HG02852 (cell line): ENCODE data around the gene RPS15.
"Not testable (repeated sequence)": the region's sequence is repeated elsewhere in the genome, so short reads cannot be mapped to it uniquely, and the experiment has no call there.

Experiments
- ATAC-seq: cut with Tn5 transposase; IDR thresholded peaks from one replicate; pipeline ENCODE4 v1.9.1; 2021; ENCODE audit warnings: mild to moderate bottlenecking, moderate library complexity; ENCODE audit not compliant: unreplicated experiment

RPS15 gene

DNA sequence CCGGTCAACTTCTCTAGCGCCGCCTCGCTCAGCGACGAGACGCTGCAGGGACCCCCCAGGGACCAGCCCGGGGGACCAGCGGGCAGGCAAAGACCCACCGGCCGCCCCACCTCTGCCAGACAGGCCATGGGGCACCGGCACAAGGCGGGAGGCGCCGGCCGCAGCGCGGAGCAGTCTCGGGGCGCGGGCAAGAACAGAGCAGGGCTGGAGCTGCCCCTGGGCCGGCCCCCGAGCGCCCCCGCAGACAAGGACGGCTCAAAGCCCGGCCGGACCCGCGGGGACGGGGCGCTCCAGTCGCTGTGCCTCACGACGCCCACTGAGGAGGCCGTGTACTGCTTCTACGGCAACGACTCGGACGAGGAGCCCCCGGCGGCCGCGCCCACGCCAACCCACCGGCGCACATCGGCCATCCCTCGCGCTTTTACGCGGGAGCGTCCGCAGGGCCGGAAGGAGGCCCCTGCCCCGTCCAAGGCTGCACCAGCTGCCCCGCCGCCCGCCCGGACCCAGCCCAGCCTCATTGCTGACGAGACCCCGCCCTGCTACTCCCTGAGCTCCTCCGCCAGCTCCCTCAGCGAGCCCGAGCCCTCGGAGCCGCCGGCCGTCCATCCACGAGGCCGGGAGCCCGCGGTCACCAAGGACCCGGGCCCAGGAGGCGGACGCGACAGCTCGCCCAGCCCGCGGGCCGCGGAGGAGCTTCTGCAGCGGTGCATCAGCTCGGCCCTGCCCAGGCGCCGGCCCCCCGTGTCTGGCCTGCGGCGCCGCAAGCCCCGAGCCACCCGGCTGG is 29.5 kb downstream of the RPS15 start:
- no peak for ATAC-seq

DNA sequence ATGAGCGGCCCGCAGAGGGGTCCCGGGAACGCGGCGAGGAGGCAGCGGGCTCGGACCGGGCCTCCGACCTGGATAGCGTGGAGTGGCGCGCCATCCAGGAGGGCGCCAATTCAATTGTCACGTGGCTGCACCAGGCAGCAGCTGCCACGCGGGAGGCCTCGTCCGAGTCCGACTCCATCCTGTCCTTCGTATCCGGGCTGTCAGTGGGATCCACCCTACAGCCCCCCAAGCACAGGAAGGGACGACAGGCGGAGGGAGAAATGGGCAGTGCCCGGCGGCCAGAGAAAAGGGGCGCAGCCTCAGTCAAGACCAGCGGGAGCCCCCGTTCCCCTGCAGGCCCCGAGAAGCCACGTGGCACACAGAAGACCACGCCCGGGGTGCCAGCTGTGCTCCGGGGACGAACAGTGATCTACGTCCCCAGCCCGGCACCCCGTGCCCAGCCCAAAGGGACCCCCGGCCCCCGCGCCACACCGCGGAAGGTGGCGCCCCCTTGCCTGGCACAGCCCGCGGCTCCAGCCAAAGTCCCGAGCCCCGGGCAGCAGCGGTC is 30.2 kb downstream of the RPS15 start:
- no peak for ATAC-seq

DNA sequence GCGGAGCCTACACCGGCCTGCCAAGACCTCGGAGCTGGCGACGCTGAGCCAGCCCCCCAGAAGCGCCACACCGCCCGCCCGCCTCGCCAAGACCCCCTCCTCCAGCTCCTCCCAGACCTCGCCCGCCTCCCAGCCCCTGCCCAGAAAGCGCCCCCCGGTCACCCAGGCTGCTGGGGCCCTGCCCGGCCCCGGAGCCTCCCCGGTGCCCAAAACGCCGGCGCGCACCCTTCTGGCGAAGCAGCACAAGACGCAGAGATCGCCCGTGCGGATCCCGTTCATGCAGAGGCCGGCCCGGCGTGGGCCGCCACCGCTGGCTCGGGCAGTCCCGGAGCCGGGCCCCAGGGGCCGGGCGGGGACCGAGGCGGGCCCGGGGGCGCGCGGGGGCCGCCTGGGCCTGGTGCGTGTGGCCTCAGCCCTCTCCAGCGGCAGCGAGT is 30.6 kb downstream of the RPS15 start:
- no peak for ATAC-seq

DNA sequence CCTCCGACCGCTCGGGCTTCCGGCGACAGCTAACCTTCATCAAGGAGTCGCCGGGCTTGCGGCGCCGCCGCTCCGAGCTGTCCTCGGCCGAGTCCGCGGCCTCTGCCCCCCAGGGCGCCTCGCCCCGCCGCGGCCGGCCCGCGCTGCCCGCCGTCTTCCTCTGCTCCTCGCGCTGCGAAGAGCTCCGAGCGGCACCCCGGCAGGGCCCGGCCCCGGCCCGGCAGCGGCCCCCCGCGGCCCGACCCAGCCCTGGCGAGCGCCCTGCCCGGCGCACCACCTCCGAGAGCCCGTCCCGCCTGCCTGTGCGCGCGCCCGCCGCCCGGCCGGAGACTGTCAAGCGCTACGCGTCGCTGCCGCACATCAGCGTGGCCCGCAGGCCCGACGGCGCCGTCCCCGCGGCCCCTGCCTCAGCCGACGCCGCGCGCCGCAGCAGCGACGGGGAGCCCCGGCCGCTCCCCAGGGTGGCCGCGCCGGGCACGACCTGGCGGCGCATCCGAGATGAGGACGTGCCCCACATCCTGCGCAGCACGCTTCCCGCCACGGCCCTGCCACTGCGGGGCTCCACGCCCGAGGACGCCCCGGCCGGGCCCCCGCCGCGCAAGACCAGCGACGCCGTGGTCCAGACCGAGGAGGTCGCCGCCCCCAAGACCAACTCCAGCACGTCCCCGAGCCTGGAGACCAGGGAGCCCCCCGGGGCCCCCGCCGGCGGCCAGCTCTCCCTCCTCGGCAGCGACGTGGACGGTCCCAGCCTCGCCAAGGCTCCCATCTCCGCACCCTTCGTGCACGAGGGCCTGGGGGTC is 31.3 kb downstream of the RPS15 start:
- ATAC-seq, result no peak

DNA sequence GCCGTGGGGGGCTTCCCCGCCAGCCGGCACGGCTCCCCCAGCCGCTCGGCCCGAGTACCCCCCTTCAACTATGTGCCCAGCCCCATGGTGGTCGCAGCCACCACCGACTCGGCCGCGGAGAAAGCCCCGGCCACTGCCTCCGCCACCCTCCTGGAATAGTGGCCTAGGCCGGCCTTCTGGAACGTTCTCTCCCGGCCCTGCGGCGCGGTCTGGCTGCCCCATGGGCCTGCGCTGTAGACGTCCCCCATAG is 31.8 kb downstream of the RPS15 start:
- no peak for ATAC-seq

DNA sequence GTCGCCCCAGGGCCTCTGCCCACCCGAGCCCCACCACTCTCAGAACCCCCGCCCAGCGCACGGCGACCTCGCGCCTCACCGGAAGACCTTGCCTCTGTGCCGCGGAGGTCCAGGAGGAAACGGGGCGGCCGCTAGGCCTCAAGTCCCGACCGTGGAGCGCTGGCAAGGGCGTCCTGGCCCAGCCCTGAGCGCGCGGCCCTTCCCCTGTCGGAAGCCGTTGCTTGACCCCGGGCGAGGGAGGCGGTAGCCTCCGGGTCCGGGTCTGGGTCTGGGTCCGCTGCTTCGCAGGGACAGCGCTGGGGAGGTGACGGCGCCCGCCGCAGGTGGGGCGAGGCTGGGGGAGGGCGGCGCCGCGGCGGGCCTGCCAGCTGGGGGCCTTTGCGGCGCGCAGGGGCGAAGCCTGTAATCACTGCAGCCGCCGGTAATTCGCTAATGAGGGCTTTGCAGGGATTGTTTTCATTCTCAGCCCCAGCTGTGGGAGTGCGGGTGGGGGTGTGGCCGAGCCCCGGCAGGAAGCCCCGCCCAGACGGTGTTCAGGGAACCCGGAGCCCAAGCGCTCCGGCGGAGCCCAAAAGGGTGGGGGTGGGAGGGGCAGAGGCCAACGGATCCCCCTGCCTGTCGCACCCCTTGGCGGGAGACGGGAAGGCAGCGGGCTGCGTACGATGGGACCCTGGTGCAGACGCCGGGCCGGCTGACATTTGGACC is 32.3 kb downstream of the RPS15 start:
- no peak for ATAC-seq

DNA sequence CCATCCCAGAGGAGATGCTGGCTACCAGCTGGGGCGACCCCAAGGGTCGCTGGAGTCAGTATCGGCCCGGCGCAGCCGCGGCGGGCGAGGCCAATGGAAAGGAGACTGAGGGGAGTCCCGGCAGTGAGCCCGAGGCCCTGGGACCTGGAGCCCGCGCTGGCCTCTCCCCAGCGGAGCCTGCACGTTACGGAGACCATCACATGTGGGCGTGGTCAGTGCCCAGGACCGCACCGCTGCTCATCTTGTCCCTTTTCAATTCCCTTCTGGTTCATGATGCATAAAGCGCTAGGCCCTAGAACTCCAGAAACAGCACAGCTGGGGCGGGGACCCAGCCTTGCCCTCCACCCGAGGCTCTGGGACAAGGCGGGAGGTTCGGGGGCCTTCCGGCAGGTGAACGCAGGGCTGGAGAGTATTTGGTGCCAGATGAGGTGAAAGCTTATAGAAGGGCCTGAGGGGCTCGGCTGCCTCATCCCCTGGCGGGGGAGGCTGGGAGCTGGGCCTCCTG is 32.9 kb downstream of the RPS15 start:
- ATAC-seq, result no peak

DNA sequence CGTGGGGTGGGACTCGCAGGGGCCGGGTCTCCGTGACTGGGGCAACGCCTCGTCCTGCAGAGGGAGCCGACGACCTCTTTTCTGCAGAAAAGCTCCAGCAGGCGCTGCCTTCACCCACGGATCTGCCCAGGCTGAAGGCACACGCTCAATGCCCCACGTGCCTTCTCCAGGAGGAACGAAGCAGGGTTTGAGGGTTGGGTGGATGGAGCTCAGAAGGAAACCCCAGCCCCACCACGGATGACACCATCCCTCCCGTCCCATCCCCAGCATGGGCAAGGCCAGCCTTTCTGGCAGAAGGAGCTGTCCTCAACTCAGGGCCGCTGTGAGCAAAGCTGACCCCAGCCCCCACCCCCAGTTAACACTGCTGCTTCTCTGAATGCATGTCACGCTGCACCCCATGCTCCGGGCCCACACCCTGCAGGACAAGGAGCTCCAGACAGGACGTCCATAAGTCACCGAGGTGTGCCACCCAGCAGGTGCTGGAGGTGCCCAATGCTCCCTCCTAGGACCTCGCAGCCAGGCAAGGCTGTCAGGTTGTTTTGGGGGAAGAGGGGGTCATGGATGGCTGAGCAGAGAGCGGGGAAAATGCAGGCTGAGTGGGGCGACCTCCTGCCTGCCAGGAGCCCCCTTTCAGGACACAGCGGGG is 33.4 kb downstream of the RPS15 start:
- no peak for ATAC-seq

DNA sequence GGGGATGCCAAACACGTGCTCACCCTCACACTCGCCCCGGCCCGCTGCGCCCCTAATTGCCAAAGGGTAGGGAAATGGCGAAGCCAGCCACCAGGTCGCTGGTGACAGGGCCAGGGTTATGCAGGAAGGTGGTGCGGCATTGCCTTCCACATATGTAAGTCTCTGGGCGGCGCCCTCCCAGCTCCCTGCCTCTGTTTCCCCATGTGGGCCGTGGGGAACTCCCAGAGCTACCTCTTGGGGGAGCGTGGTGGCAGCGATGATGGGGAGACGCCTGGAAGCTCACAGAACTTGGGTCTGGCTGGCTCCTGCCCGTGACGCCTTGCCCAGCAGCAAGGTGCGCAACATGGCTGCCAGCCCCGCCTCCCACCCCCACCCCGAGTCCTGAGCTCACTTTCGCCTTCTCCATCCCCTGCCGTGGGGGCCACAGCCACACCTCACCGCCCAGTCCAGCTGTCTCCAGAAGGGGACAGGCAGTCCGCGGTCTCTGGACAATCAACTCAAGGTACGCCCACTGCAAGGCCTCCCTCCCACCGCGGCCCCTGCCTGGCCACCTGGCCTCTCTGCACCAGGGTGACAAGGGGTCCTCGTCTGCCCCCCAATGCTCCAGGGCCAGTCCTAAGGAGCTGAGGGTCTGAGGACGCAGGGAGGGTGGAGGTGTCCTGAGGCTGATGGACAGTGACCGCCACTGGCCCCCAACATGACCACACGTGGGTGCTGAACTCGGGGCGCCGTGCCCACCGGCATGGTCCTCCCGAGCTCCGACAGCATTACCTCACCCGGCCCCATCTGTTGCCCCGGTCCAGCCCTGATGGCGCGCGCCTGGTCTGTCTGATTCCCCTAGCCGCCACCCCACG is 34.3 kb downstream of the RPS15 start:
- no peak for ATAC-seq

DNA sequence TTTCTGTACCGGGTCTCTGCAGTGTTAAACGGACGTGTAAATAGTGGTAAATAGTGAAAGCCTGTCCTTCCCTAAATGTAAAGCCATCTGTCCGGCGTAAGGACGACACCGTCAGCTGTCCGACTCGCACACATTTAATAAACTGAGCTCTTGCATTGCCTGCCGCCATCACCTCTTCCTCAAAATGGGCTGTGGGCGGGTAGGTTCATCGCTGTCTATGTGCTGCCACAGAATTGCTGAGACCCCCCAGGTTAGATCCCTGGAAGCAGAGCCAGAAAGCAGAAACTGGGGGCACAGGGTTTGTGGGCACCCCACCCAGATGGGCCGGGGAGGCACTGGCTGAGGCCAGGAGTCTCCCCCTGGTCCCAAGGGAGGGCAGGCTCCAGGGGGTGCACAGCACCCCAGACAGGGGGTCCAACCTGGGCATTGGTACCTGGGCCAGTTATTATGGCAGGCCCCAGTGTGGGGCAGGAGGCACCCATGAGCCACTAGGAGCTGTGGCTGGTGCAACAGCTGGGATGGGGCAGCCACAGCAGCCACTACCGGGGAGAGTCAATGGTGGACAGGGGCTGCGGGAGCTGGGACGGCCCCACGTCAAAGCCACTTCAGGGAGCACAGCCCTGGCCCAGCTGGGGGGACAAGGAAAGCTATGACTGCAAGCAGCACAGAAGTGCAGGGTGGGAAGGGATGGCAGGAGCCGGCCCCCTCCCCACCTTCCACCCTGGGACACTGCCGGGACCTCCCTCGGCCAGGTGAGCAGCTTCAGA is 35.1 kb downstream of the RPS15 start:
- no peak for ATAC-seq

DNA sequence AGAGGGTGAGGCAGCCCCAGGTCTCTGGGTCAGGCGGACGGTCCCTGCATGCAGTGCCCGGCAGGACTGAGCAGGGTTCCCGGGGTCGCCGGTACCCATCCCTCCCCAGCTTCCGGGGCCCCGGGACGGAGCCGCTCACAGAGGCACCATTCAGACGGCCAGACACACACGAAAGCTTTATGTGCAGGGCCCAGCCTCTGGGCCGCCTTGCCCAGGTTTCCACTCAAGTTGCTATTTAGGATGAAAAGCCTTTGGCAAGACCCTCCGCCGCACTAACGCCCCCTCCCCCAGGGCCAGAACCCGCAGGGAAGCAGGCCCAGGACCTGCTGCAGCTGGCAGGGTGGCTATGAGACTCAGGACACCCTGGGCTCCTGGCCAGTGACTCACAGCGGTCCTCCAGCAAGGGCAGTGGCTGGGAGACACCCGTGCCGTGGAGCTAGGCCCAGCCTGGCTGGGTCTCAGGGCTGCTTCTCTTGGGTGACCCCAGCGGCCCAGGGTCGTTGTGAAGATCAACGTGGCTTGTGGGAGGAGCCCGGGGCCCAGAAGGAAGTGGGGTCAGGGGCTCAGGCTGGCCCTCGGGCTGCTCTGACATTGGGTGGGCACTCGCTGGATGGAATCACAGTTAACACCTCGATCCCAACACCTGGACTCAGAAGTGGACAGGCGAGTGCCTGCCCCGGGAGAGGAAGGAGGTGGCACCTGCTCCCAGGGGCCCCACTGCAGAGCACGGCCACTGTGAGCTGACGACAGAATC is 36.0 kb downstream of the RPS15 start:
- no peak for ATAC-seq

DNA sequence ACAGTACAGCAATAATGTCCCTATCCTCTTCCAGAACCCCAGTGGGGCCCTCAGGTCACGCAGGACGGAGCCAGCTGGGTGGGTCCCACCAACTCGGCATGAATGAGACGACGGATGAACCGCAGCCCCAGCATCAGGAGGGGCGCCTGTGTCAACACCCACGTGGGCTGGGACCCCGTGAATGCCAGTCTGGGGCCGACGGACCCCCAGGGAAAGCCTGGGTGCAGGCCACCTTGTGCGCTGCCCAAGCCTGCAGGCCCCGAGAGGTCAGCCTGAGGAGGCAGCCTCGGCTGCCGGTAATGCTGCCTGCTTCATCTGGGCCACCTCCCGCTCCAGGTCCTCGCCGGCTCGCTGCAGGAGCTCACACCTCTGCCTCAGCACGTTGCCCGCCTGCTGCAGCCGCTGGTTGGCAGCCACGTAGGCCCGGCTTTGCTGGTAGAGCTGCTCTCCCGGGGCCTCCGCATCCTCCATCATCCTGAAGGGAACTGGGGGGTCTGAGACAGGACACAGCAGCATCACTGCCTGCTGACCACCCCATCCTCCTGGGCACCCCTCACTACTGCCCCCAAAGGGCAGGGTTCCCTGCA is 36.7 kb downstream of the RPS15 start:
- ATAC-seq, result no peak

DNA sequence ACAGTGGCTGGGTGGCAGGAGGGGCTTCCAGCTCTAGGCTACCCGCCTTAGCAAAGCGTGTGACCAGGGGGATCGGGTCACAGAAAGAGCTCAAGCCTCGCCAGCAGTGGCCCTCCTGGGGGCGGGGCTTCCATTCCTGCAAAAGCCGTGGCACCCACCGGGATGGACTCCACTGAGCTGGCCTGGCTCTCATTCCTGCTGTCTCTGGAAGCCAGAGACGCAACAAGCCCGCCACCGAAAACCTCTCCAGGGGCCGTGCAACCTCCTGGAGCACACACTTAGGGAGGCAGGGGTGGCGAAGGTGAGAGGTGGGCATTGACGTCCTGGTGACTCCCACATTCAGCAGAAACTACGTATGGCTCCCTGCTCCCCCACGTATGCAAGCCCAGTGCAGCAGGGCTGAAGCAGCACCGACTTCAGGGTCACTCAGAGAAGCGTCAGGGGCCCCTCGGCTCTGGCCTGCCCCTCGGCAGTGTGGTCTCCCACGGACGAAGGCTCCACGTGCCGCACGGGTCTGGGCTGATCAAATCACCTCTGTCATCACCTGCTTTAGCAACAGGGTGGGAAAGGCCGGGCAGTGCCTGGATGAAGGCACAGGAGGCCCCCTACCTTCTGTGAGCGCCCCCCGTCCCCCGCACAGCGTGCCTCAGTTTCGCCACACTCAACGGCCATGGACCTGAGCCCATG is 37.7 kb downstream of the RPS15 start:
- no peak for ATAC-seq

DNA sequence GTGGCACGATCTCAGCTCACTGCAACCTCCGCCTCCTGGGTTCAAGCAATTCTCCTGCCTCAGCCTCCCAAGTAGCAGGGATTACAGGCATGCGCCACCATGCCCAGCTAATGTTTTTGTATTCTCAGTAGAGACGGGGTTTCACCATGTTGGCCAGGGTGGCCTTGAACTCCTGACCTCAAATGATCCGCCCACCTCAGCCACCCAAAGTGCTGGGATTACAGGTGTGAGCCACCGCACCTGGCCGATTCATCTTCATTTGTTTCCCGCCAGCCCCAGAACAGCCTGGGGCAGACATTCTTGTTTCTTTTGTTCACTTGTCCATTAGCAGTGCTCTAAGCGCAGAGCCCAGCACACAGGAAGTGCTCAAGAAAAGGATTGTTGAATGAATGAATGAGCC is 38.9 kb downstream of the RPS15 start:
- ATAC-seq, result not testable (repeated sequence)

DNA sequence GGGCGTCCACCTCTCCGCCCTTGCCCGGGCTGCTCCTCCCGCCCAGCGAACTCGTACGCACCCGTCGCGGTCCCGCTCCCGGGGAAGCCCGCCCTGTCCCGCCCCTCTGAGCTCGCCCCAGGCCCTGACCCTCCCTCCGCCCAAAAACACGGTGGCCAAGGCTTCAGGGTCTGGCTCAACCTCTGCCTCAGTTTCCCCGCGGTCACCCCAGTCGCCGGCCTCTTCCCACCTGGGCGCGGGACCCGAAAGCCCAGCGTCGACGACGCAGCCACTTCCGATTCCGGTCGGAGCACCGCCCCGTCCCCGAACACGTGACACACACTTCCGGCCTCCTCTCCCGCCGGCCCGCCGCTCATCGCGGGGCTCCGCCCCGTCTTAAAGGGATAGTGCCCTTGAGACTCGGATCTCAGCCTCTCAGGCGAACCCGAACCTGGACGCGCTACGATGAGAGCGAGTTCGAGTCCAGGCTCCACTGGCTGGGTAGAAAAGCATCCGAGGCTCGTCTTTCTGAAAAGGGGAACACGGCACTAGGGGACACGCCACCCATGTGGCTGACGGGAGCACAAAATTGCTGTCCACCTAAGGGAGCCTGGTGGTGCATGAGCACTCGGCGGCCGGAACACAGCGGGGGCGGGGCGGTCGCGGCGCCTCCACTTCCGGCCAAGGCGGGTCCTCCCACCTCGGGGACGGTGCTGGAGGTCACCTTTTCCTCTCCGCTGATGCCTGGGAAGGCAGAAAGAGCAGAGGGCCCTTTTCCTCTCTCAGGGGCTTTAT is 40.9 kb downstream of the RPS15 start, which contains the start of gene C19orf25:
C19orf25 (minus strand) TSS at position 282 of the 774 bp plus-strand sequence. CDS start 312 bp downstream, outside the sequence.
- ATAC-seq, result peak; percentile 81

DNA sequence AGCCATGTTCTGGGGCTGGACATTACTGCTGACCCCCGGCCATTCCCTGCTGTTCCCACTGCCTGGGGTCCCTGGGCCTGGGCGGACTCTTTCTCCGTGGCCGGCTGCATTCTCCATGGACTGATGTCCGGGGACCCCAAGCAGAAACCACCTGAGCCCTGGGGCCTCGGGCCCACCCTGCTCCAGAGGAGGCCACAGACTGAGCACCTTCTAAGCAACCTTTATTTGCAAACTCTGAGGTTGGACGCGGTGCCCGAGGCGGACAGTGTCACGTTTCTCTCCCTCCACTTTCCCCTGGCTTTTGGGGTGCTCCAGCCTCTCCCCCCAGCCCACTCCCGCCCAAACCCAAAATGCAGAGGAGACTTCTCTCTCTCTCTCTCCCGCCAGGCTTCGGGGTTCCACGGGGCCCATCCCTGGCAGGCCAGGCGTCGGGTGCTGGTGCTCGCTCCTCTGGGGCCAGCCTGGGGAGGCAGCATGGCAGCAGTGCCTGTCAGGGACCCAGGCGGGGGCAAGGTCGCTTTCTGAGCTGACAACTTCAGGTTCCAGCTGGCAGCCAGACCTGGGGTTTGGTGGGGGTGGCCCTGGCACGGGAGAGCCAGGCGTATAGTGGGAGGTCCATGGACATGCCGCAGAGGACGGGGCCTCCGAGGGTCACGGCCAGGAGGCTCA is 43.2 kb downstream of the RPS15 start:
- no peak for ATAC-seq
